ENCODE data around the gene PIP4P1.
A peak's percentile ranks its signal among the peaks of the same experiment; 100 is the strongest.

The PIP4P1 gene

GRCh38 chr14:20417250-20418186 is 43.7 kb downstream of the PIP4P1 start:
- no peak for DNase-seq
- TF ChIP-seq GATA1 (IDR thresholded peaks at IDR 0.05; ENCODE audit: low read depth, low read length): no peak
- no peak for TF ChIP-seq POLR2A (IDR thresholded peaks at IDR 0.05; ENCODE audit: low read length)

- no peak for TF ChIP-seq POLR2A (IDR thresholded peaks at IDR 0.05; ENCODE audit: low read length)
- no peak for DNase-seq
These were observed 45.0 kb downstream of the PIP4P1 start for GRCh38 chr14:20416223-20416622.

GRCh38 chr14:20415782-20416206 is 45.4 kb downstream of the PIP4P1 start:
- DNase-seq: peak; percentile 63 to 75
- TF ChIP-seq POLR2A (IDR thresholded peaks at IDR 0.05; ENCODE audit: low read length): no peak

- DNase-seq: peak in 1 of 2 experiments; percentile 24
- TF ChIP-seq POLR2A (IDR thresholded peaks at IDR 0.05; ENCODE audit: low read length): no peak
- no peak for TF ChIP-seq GATA1 (IDR thresholded peaks at IDR 0.05; ENCODE audit: low read depth, low read length)
These were observed 47.5 kb downstream of the PIP4P1 start for GRCh38 chr14:20413744-20414082.

GRCh38 chr14:20412876-20413743 is 48.1 kb downstream of the PIP4P1 start, which contains the start of gene TEP1:
TSS of gene TEP1 (minus strand) at chr14:20413501. CDS start at chr14:20408439, 5,062 bp downstream.
- DNase-seq: peak; percentile 60 to 71
- TF ChIP-seq GATA1 (IDR thresholded peaks at IDR 0.05; ENCODE audit: low read depth, low read length) (no peak), POLR2A (IDR thresholded peaks at IDR 0.05; ENCODE audit: low read length) (peak; percentile 56)

GRCh38 chr14:20412411-20412810 is 48.8 kb downstream of the PIP4P1 start:
- TF ChIP-seq POLR2A (IDR thresholded peaks at IDR 0.05; ENCODE audit: low read length) (no peak), GATA1 (IDR thresholded peaks at IDR 0.05; ENCODE audit: low read depth, low read length) (no peak)
- DNase-seq: no peak

- no peak for DNase-seq
- TF ChIP-seq POLR2A (IDR thresholded peaks at IDR 0.05; ENCODE audit: low read length): no peak
- TF ChIP-seq GATA1 (IDR thresholded peaks at IDR 0.05; ENCODE audit: low read depth, low read length): no peak
These were observed 52.0 kb downstream of the PIP4P1 start for GRCh38 chr14:20409226-20409625.
